Large intestine (tissue), 3 donors: Measurements from ENCODE around the gene ENTHD1. TPM values are rescaled to one million over a fixed set of nuclear protein-coding genes. Genes with fewer than 3 reads are reported as not detected.
"Not testable (repeated sequence)": the region's sequence is repeated elsewhere in the genome, so short reads cannot be mapped to it uniquely, and the experiment has no call there.

Experiments used
- DNase-seq, 2 donors: peaks; one replicate each; pipeline versions ENCODE4 v3.0.0 to v3.0.0-alpha.2; 2013
- H3K27ac ChIP-seq: one replicate; pipeline ENCODE4 v1.5.1; 2013; ENCODE audit warnings: low read length
- H3K27me3 ChIP-seq: 2 replicates; pipeline ENCODE4 v1.6.1; 2013; ENCODE audit warnings: low read length; ENCODE audit not compliant: control insufficient read depth, insufficient read depth
- H3K36me3 ChIP-seq: 2 replicates; pipeline ENCODE4 v1.6.1; 2013; ENCODE audit warnings: low read length; ENCODE audit not compliant: control insufficient read depth, insufficient read depth
- H3K4me1 ChIP-seq: one replicate; pipeline ENCODE4 v1.6.1; 2013; ENCODE audit warnings: low read length; ENCODE audit not compliant: control insufficient read depth, insufficient read depth
- H3K4me3 ChIP-seq: one replicate; pipeline ENCODE4 v1.5.1; 2013; ENCODE audit warnings: low read length
- H3K9me3 ChIP-seq: one replicate; pipeline ENCODE4 v1.6.1; 2013; ENCODE audit warnings: mild to moderate bottlenecking, low read depth, low read length, moderate library complexity; ENCODE audit not compliant: control insufficient read depth
- WGBS: methylation state at CpG from one replicate; pipeline ENCODE4 v1.1.5; 2013; ENCODE audit warnings: low lambda C conversion rate; ENCODE audit not compliant: insufficient coverage; 5-methylcytosine and 5-hydroxymethylcytosine counted together
- polyA plus RNA-seq: library from polyadenylated mRNA; unstranded; fragments of 120-200 nt; gene quantifications from one replicate; pipeline ENCODE4 v1.2.1, GENCODE V29; 2013

ENTHD1 gene
- polyA plus RNA-seq, 1 donor, result 0.06 TPM

- Histone ChIP-seq H3K4me3 (no peak within 1 kb of the TSS), H3K36me3 (no peaks in the 10 kb centered on the region), H3K9me3 (no peaks in the 10 kb centered on the region), H3K27me3 (no peaks in the 10 kb centered on the region), H3K4me1 (no peaks in the 10 kb centered on the region), H3K27ac (no peak within 1 kb of the TSS)
- no peak for DNase-seq
- WGBS, result 80% methylated on average over 1 of the region's 4 CpGs
Observed at GRCh38 chr22:39900306-39901227, 7.0 kb upstream of the ENTHD1 start, which contains the start of gene GRAP2. GRAP2 (plus strand) TSS chr22:39901084; CDS start chr22:39947107, 46,023 bp downstream.

- Histone ChIP-seq H3K4me3 (no peak overlapping the region), H3K36me3 (no peaks in the 10 kb centered on the region), H3K9me3 (no peaks in the 10 kb centered on the region), H3K27ac (no peak overlapping the region), H3K4me1 (no peaks in the 10 kb centered on the region), H3K27me3 (no peaks in the 10 kb centered on the region)
- no CpG with 5 or more reads among the region's 2 CpGs for WGBS
- no peak for DNase-seq
Observed at GRCh38 chr22:39898997-39899396, 5.4 kb upstream of the ENTHD1 start.

GRCh38 chr22:39897841-39898240 is 4.3 kb upstream of the ENTHD1 start:
- no peaks in the 10 kb centered on the region for H3K9me3 ChIP-seq
- no peak overlapping the region for H3K4me3 ChIP-seq
- H3K27me3 ChIP-seq, result no peaks in the 10 kb centered on the region
- no peaks in the 10 kb centered on the region for H3K36me3 ChIP-seq
- H3K4me1 ChIP-seq, result no peaks in the 10 kb centered on the region
- no peak for DNase-seq
- no CpG with 5 or more reads among the region's 3 CpGs for WGBS
- no peak overlapping the region for H3K27ac ChIP-seq

- 92% methylated on average over 4 of the region's 6 CpGs for WGBS
- no peak for DNase-seq
- H3K27me3 ChIP-seq, result no peaks in the 10 kb centered on the region
- no peaks in the 10 kb centered on the region for H3K4me1 ChIP-seq
- H3K27ac ChIP-seq, result no peak overlapping the region
- no peak overlapping the region for H3K4me3 ChIP-seq
- no peaks in the 10 kb centered on the region for H3K9me3 ChIP-seq
- H3K36me3 ChIP-seq, result no peaks in the 10 kb centered on the region
Observed at GRCh38 chr22:39896313-39896996, 2.9 kb upstream of the ENTHD1 start.

GRCh38 chr22:39895682-39896081 is 2.1 kb upstream of the ENTHD1 start:
- H3K27ac ChIP-seq, result no peak overlapping the region
- no peak for DNase-seq
- no peaks in the 10 kb centered on the region for H3K27me3 ChIP-seq
- H3K4me1 ChIP-seq, result no peaks in the 10 kb centered on the region
- H3K36me3 ChIP-seq, result no peaks in the 10 kb centered on the region
- WGBS, result 100% methylated on average over 1 of the region's 1 CpG
- no peak overlapping the region for H3K4me3 ChIP-seq
- no peaks in the 10 kb centered on the region for H3K9me3 ChIP-seq

- no peaks in the 10 kb centered on the region for H3K9me3 ChIP-seq
- H3K27ac ChIP-seq, result no peak overlapping the region
- no peak overlapping the region for H3K4me3 ChIP-seq
- no peaks in the 10 kb centered on the region for H3K27me3 ChIP-seq
- 60% methylated on average over 3 of the region's 7 CpGs for WGBS
- H3K36me3 ChIP-seq, result no peaks in the 10 kb centered on the region
- H3K4me1 ChIP-seq, result no peaks in the 10 kb centered on the region
- no peak for DNase-seq
Observed at GRCh38 chr22:39894554-39895092, 1.1 kb upstream of the ENTHD1 start.

GRCh38 chr22:39889924-39890323 is 3.6 kb downstream of the ENTHD1 start:
- not testable (repeated sequence) for H3K27ac ChIP-seq, DNase-seq, H3K4me1 ChIP-seq, H3K4me3 ChIP-seq, H3K9me3 ChIP-seq, H3K27me3 ChIP-seq, H3K36me3 ChIP-seq
- 100% methylated on average over 3 of the region's 3 CpGs for WGBS

GRCh38 chr22:39883057-39883456 is 10.5 kb downstream of the ENTHD1 start:
- Histone ChIP-seq H3K27ac (no peak overlapping the region), H3K9me3 (no peaks in the 10 kb centered on the region), H3K4me1 (no peaks in the 10 kb centered on the region), H3K4me3 (no peak overlapping the region), H3K27me3 (peaks cover 2% of the 10 kb centered on the region), H3K36me3 (no peaks in the 10 kb centered on the region)
- DNase-seq, result no peak
- WGBS, result no CpG with 5 or more reads among the region's 1 CpG

GRCh38 chr22:39880722-39881121 is 12.8 kb downstream of the ENTHD1 start:
- H3K4me1 ChIP-seq, result no peaks in the 10 kb centered on the region
- no peak overlapping the region for H3K4me3 ChIP-seq
- no peaks in the 10 kb centered on the region for H3K36me3 ChIP-seq
- H3K27me3 ChIP-seq, result no peaks in the 10 kb centered on the region
- no peak for DNase-seq
- H3K9me3 ChIP-seq, result no peaks in the 10 kb centered on the region
- no peak overlapping the region for H3K27ac ChIP-seq

GRCh38 chr22:39877079-39877845 is 16.3 kb downstream of the ENTHD1 start:
- no peak overlapping the region for H3K27ac ChIP-seq
- DNase-seq, result no peak

More at GRCh38 chr22:39877079-39877845, 16.3 kb downstream of the ENTHD1 start:
- Histone ChIP-seq H3K27me3 (no peaks in the 10 kb centered on the region), H3K4me1 (no peaks in the 10 kb centered on the region), H3K36me3 (no peaks in the 10 kb centered on the region), H3K9me3 (no peaks in the 10 kb centered on the region), H3K4me3 (no peak overlapping the region)
- WGBS, result no CpG with 5 or more reads among the region's 6 CpGs
